Astrocyte of the cerebellum (primary cell): ENCODE results near the gene RING1.

ENCODE experiments used
- DNase-seq: peaks from one replicate; pipeline ENCODE4 v3.0.0-alpha.2; 2011; ENCODE audit warnings: low read depth
- H3K4me3 ChIP-seq: 2 replicates; pipeline ENCODE4 v1.5.1; 2011; ENCODE audit warnings: mild to moderate bottlenecking, low read depth, low read length, moderate library complexity
- CTCF ChIP-seq: IDR thresholded peaks from 2 replicates; pipeline ENCODE4 v1.5.1; 2012; ENCODE audit warnings: low read length, low read depth, moderate library complexity, mild to moderate bottlenecking; ENCODE audit errors: missing control alignments
- in situ Hi-C: cut with HindIII; loops from 2 replicates; pipeline ENCODE4 v1.10.0; 2017; ENCODE audit warnings: low sequenced_read_pairs

The RING1 gene

GRCh38 chr6:33193619-33194018 is 14.7 kb upstream of the RING1 start:
- no peak overlapping the region for H3K4me3 ChIP-seq
- in situ Hi-C loops = no loop called here
- TF ChIP-seq CTCF = no peak
- DNase-seq = no peak

- no peak for TF ChIP-seq CTCF
- H3K4me3 ChIP-seq = no peak overlapping the region
- no peak for DNase-seq
- in situ Hi-C loops = no loop called here
Observed at GRCh38 chr6:33194431-33194979, 13.8 kb upstream of the RING1 start.

GRCh38 chr6:33195304-33196165 is 12.8 kb upstream of the RING1 start:
- in situ Hi-C loops = no loop called here
- no peak overlapping the region for H3K4me3 ChIP-seq
- DNase-seq = no peak
- TF ChIP-seq CTCF = no peak

- DNase-seq = no peak
- no peak overlapping the region for H3K4me3 ChIP-seq
- peak; percentile 80 for TF ChIP-seq CTCF
- in situ Hi-C loops = no loop called here
Observed at GRCh38 chr6:33197431-33198048, 10.8 kb upstream of the RING1 start.

GRCh38 chr6:33198159-33198852 is 10.0 kb upstream of the RING1 start:
- TF ChIP-seq CTCF = no peak
- in situ Hi-C loops = no loop called here
- no peak for DNase-seq
- H3K4me3 ChIP-seq = peak overlapping the region; percentile 79

- in situ Hi-C loops = no loop called here
- TF ChIP-seq CTCF = no peak
- peak overlapping the region; percentile 79 for H3K4me3 ChIP-seq
- no peak for DNase-seq
Observed at GRCh38 chr6:33198853-33199436, 9.4 kb upstream of the RING1 start.
